Jurkat, Clone E6-1 (cell line): ENCODE data around the gene UBXN6.

Experiments used
- DNase-seq: peaks from one replicate; pipeline ENCODE4 v3.0.0-alpha.2; 2011; ENCODE audit warnings: low read depth, low spot score
- H3K4me3 ChIP-seq: 2 replicates; pipeline ENCODE4 v1.5.1; 2011; ENCODE audit warnings: mild to moderate bottlenecking, low read length, control low read depth, moderate library complexity

The UBXN6 gene

GRCh38 chr19:4444765-4445741 lies 12.5 kb downstream of the UBXN6 start:
- H3K4me3 ChIP-seq: no peak overlapping the region
- no peak for DNase-seq

GRCh38 chr19:4443966-4444764 lies 13.4 kb downstream of the UBXN6 start:
- no peak overlapping the region for H3K4me3 ChIP-seq
- no peak for DNase-seq

DNA sequence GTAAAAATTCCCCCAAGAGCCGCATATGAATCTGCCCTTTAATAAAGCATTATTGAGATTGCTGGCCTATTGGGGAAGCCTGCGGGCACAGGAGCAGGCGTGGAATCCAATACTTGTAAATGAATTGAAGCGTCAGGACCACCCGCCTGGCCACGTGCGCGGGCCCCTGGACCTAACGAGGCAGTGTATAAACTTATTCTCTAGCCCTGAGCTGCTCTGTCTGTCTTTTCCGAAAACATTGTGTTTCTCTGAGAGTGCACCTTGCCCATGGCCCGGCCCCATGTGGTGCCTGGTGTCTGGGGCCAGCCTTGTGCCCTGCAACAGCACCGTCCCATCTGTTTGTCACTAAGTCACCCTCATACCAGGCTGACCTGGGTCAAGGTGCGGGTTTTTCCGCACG lies 14.4 kb downstream of the UBXN6 start:
- no peak overlapping the region for H3K4me3 ChIP-seq
- DNase-seq: no peak

DNA sequence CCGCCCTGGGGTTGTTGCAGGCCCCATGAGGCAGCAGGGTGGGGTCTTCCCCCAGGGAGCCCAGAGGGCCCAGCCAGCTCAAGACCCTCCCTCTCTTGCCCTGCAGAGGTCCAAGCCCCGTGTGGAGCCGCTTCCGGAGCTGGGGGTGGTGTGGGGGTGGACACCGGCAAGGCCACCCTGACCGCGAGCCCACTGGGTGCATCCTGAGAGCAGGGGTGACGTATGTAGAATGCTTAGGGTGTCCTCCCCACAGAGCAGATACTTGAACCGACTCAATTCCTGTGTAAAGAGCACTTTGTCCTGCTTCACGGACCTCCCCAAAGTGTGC lies 14.8 kb downstream of the UBXN6 start:
- no peak for DNase-seq
- H3K4me3 ChIP-seq: no peak overlapping the region

GRCh38 chr19:4441994-4442818 lies 15.4 kb downstream of the UBXN6 start:
- no peak for DNase-seq
- H3K4me3 ChIP-seq: no peak overlapping the region

DNA sequence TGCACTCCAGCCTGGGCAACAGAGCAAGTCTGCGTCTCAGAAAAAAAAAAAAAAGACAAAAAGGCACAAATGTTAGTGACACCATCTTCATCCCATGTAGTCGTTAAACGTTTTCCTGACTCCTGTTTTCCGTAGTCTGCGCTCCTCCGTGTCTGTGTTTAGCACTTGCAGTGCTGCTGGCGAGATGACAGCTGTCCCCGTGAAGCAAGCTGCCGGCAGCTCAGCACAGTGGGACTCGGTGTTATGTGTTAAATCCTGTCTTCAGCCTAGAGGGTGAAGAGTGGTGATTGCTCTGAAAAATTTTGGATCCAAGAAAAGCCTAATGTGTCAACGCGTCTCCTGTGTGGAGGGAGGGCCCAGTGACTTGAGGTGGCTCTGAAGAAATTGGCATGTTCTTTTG lies 18.4 kb downstream of the UBXN6 start:
- H3K4me3 ChIP-seq: no peak overlapping the region
- no peak for DNase-seq

- no peak for DNase-seq
- H3K4me3 ChIP-seq: no peak overlapping the region
Measured at GRCh38 chr19:4437103-4437502, 20.5 kb downstream of the UBXN6 start.

DNA sequence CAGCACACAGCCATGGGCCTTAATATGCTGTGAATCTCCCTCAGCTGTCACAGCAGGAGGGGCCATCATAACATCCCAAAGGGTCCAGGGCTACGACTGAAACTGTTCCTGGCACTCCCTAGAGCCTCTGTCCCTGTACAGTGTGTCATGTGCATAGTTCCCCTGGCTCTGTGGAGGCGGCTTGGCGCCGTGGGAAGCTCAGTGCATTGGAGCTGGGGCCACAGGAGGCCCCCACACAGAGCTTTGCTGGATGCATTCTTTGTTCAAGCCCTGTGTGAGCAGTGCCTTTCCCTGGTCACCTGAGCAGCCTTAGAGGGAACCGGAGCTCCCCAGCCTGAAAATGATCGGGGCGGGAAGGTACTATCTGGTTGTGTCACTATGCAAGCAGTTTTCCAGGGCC lies 21.4 kb downstream of the UBXN6 start:
- H3K4me3 ChIP-seq: no peak overlapping the region
- no peak for DNase-seq

DNA sequence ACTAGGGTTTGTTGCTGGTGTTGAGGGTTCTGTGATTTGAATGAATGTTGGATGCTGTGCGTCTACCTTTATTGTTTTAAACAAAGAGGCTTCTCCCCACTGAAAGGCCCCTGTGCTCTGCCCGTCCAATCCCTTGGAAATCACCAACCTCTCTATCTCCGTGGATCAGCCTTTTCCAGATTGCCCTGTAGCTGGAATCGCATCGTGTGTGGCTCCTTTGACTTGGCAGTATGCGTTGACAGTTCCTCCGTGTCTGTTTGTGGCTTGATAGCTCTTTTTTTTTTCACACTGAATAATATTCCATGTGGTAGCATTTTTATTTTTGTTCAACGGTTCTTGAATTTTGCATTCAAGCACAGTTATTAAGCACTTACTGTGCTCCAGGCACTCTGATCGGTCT lies 23.2 kb downstream of the UBXN6 start:
- no peak for DNase-seq
- H3K4me3 ChIP-seq: no peak overlapping the region

DNA sequence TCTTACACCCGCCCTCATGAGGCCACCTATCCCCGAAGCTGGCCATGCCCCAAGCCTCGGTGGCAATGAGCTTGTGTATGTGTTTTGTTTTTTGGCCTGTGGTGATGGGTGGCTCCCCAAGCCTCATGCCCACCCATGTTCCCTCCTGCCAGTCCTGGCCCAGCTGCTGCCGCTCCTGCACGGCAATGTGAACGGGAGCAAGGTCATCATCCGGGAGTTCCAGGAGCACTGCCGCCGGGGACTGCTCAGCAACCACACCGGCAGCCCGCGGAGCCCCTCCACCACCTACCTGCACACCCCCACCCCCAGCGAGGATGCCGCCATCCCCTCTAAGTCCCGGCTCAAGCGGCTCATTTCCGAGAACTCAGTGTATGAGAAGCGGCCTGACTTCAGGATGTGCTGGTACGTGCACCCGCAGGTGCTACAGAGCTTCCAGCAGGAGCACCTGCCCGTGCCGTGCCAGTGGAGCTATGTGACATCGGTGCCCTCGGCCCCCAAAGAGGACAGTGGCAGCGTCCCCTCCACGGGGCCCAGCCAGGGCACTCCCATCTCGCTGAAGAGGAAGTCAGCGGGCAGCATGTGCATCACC lies 24.6 kb downstream of the UBXN6 start:
- no peak for DNase-seq
- H3K4me3 ChIP-seq: no peak overlapping the region

- no peak for DNase-seq
- no peak overlapping the region for H3K4me3 ChIP-seq
Measured at GRCh38 chr19:4431808-4432674, 25.6 kb downstream of the UBXN6 start.

DNA sequence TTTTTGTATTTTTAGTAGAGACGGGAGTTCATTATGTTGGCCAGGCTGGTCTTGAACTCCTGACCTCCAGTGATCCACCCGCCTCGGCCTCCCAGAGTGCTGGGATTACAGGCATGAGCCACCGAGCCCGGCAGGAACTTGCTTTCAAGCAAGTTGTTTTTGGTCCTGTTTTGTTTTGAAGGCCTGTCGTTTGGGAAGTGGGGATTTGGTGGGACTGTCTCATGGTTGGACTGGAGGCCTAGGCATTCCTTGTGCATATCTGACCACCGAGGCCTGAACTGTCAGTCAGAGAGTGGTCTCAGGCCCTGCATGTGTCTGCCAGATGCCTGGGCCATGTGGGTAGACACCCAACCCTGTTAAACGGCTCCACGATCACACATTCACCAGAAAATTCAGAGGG lies 26.3 kb downstream of the UBXN6 start:
- no peak for DNase-seq
- H3K4me3 ChIP-seq: no peak overlapping the region

DNA sequence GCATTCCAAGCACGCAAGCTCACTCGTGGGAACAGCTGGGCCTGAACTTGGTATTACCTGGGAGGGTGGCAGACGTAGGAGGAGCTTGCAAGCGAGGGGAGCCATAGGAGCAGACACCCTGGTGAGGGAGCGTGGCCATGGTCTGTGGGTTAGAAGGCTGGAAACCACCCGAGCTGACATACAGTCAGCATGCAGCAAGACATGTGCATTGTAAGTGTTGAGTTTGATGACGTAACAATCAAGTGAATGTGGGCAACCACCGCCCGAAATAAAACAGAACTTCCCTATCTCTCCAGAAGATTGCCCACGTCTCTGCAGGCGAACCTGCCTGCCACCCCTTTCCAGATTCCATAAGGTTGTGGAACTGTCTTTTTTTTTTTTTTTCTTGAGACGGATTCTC lies 26.8 kb downstream of the UBXN6 start:
- DNase-seq: no peak
- H3K4me3 ChIP-seq: no peak overlapping the region

DNA sequence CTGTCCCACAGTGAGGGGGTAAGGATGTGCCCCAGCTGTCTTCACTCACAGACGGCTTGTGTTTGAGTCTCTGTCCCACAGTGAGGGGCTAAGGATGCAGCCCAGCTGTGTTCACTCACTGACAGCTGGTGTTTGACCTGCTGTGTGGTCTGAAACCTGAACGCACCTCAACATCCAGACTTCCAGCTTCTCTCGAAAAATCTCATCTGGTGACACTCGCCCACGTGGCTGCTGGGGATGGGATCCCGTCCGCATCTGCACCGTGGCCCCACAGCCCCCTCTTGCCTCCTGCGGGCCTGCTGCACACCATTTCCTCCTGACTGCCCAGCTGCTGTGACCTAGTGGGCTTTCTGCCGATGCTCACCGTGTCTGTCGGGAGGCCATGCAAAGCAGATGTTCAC lies 27.8 kb downstream of the UBXN6 start:
- H3K4me3 ChIP-seq: no peak overlapping the region
- no peak for DNase-seq

GRCh38 chr19:4429256-4429655 lies 28.3 kb downstream of the UBXN6 start:
- H3K4me3 ChIP-seq: no peak overlapping the region
- no peak for DNase-seq

- no peak for DNase-seq
- H3K4me3 ChIP-seq: no peak overlapping the region
Measured at GRCh38 chr19:4428326-4428975, 29.1 kb downstream of the UBXN6 start.

DNA sequence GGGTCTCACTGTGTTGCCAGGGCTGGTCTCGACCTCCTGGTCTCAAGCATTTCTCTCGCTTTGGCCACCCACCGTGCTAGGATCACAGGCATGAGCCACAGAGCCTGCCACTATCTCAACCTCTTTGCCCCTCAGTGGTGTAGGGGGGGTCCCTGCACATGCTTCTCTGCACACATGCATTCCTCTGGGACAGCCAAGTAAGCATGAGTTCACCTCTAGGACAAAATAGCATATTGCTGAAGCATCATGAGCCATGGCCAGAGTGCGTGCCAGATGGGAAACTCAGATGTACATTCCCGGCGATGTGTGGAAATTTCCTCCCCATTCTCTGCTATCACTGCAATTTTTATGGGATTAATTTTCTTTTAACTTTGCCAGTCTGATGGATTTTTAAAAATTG lies 32.1 kb downstream of the UBXN6 start:
- no peak overlapping the region for H3K4me3 ChIP-seq
- no peak for DNase-seq
